ENCODE measurements around the gene BATF.

GRCh38 chr14:75542588-75543091, 20.4 kb downstream of the BATF start:
- TF ChIP-seq CTCF (conservative IDR thresholded peaks at IDR 0.05) = no peak
- no peak for TF ChIP-seq EZH2 (IDR thresholded peaks at IDR 0.05; ENCODE audit: low read depth)
